ENCODE measurements around the gene UPF1.
"Not testable (repeated sequence)": the region's sequence is repeated elsewhere in the genome, so short reads cannot be mapped to it uniquely, and the experiment has no call there.

Gene UPF1

DNA sequence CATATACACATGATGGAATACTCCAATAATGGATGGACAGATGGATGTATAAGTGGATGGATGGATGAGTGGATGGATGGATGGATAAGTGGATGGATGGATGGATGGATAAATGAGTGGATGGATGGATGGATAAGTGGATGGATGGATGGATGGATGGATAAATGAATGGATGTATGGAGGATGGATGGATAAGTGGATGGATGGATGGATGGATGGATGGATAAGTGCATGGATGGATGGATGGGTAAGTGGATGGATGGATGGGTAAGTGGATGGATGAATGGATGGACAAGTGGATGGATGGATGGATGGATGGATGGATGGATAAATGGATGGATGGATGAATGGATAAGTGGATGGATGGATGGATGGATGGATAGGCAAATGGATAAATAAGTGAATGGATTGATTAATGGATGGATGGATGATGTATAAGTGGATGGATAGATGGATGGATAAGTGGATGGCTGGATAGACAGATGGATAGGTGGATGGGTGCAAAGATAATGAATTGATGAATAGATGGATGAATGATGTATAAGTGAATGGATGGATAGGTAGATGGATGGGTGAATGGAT is 32.3 kb upstream of the UPF1 start:
- no peak for DNase-seq

GRCh38 chr19:18800079-18800478 is 31.7 kb upstream of the UPF1 start:
- DNase-seq = no peak

DNA sequence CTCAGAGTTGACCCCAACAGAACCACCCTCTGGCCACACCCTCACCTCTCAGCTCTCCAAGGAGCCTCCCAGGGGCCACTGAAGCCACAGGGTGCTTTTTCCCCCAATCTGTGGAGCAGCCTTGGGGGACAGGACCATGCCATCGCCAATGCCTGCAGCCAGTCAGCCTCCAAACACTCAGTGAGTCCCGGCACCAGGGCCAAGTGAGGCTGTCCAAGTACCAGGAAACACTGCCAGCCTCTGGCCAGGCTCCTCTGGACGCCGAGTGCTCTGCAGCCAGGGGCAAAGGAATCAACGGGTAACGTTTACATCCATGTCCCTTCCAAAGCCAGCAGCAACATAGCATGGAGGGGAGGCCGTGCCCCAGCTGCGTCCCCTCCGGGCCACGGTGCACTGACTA is 31.1 kb upstream of the UPF1 start:
- no peak for DNase-seq

DNA sequence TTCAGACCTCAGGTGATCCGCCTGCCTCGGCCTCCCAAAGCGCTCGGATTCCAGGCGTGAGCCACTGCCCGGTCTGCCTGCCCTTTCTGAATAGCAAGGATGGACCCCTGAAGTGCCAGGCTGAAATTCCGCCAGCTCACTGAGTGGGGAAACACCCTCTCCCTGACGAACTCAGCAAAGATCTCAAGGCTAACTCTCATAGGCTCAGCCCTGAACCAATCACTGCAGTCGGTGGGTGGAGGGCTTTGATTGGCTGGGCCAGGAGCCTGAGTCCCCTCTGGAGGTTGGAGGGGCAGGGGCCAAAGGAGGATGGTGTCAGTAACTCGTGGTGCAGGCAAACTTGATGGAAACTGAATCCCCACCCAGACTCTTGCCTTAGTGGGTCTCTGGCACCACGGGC is 29.4 kb upstream of the UPF1 start:
- DNase-seq = no peak

DNA sequence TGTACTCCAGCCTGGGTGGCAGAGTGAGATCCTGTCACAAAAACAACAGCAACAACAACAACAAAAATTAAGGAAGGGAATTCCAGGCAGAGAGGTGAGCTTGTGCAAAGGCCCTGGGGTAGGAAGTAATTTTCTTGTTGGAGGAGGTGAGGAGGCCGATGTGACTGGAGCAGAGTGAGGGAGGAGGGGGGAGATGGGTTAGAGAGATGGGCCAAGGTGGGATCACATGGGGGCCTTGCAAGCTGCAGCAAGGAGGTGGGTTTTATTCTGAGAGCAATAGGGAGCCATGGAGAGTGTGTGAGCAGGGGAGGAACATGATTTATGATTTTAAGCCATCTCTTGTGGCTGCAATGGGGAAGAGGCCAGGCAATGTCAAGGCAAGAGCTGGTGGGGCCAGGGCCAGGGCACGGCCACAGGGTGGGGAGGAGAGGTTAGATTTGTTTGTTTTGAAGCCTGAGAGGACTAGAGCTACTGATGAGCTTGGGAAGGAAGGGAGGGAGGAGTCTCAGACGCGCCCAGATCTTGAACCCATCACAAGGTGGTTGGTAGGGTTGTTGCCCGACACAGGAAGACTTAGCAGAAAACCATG is 28.1 kb upstream of the UPF1 start:
- DNase-seq = no peak

DNA sequence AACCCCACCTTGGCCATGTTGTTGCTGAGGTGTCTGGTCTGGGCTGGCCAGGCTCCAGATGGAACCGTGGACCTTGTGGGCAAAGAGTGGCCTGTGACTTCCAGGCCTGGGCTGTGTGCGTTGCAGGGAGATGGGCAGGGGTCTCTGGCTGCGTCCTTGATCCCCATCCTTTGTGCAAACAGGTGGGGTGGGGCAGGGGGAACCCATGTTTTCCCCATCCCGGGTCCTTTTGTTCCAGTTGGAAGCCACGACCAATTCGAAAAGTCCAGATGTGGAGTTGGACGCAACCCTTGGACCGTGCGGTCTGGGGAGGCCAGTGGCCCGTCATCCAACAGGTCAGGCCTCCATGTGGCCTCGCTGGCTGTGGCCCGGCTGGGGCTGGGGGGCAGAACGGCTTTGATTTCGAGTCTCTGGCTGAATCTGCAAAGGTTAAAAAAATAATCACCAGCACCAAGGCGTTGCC is 27.6 kb upstream of the UPF1 start:
- no peak for DNase-seq

GRCh38 chr19:18804643-18805042 is 27.1 kb upstream of the UPF1 start:
- DNase-seq = no peak

GRCh38 chr19:18807861-18808331 is 23.9 kb upstream of the UPF1 start:
- DNase-seq = no peak

DNA sequence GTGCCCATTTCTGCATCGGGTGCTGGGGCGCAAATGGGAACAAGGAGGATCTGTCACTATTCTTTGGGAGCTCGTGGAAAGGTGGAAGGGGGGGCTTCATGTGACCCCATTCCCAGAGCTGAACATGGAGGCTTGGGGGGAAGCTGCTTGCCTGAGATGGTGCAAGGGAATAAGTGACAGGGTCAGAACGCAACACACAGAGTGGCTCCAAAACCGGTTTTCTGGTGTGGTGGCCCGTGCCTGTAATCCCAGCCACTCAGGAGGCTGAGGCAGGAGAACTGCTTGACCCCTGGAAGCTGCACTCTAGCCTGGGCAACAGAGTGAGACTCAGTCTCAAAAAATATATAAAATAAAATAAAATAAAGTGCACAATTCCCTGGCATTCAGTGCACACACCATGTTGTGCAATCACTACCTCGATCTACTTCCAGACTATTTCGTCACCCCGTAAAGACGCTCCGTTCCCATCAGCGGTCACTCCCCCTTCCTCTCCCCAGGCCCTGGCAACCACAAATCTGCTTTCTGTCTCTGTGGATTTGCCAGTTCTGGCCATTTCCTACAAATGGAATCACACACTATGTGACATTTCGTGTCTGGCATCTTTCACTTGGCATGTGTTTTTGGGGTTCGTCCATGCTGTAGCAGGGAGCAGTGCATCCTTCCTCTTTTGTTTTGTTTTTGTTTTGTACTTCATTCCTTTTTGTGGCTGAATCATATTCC is 22.4 kb upstream of the UPF1 start:
- no peak for DNase-seq

- not testable (repeated sequence) for DNase-seq
Observed at GRCh38 chr19:18811638-18812037, 20.1 kb upstream of the UPF1 start.

DNA sequence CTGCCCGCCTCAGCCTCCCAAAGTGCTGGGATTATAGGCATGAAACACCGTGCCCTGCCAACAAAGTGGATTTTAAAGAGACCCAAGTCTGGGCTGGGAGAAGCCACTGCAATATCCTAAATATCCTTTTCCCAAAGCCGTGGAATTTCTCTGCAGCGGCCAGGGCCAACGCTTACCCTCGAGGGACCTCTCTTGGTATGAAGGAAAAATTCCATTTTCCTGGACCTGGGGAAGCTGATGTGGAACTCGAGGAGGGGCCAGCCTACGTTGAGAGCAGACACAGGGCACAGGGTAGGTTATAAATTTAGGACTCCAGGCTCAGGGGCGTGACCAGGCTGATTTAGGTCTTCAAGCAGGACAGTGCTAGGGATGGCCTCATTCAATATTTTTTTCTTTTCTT is 17.7 kb upstream of the UPF1 start:
- DNase-seq = no peak

- no peak for DNase-seq
Observed at GRCh38 chr19:18815673-18816072, 16.1 kb upstream of the UPF1 start.

- DNase-seq = not testable (repeated sequence)
Observed at GRCh38 chr19:18816645-18817044, 15.1 kb upstream of the UPF1 start.

GRCh38 chr19:18817574-18817973 is 14.2 kb upstream of the UPF1 start:
- no peak for DNase-seq

GRCh38 chr19:18828786-18829185 is 3.0 kb upstream of the UPF1 start:
- no peak for DNase-seq

- no peak for DNase-seq
Observed at GRCh38 chr19:18830488-18830887, 1.3 kb upstream of the UPF1 start.

DNA sequence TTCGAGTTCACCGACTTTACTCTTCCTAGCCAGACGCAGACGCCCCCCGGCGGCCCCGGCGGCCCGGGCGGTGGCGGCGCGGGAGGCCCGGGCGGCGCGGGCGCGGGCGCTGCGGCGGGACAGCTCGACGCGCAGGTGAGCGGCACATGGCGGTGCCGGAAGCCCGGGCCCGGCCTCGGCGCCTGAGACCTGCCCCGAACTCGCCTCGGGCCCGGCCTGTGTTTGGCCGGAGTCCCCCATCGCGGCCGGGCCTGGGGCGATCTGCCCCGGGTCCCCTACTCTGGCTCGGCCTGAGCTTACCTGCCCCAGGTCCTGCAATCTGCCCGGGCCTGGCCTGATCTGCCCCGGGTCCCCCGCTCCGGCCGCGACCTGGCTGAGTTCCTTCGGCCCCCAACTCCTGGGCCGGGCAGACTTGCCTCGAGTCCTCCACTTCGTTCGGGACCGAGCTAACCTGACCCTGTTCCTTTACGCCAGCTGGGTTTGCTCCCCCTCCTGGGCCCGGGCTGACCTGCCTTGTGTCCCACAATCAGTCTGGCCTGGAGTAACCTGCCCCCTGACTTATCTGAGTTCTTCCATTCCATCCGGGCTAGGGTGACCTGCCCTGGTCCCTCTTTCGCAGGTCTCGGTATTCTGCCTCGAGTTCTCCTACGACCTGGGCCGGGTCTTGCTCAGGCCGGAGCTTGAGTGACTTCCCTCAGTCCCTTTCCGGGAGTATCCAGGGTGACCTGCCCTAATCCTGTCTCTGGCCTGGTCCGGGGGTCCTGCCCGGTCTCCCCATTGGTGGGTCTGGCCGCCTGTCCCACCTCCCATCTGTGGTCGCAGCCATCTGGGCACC is 764 bp downstream of the UPF1 start:
- peak in 1 of 4 experiments; percentile 46 for DNase-seq

- no peak for DNase-seq
Observed at GRCh38 chr19:18833141-18833476, 1.4 kb downstream of the UPF1 start.

DNA sequence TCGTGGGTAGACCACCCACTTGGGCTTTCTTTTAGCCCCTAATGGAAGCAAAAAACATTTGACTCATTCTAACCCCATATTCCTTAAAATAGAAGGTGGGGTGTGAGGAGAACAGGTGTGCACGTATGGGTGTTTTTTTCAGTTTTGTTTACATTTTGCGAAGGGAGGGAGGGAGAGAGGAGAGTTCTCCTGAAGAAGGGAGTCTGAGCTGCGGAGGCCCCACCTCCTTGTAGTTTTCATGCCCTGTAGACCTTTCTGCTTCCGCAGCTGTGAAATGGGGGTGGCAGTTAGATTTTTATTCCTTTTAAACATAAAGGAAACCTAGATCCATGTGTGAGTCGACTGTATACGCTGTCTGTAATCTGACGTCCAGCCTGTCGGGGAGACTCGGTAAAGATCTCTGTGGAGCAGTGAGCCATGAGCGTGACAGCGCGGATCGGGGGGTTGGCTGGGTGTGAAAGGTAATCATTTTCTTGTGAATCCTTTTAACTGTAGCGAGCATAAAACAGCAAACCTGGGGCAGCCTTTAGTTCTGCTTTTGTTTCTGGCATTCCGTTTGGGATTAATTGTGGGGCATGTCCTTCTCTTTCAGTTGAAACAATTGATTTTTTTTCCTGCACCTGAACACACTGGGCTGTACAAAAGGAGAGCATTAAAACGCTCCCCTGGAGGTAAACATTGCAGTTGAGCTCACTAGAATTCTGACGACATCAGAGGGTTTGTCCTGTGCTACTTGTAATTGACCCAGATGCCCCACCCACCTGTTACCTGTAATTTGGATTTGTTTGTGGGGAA is 2.3 kb downstream of the UPF1 start:
- DNase-seq = no peak

DNA sequence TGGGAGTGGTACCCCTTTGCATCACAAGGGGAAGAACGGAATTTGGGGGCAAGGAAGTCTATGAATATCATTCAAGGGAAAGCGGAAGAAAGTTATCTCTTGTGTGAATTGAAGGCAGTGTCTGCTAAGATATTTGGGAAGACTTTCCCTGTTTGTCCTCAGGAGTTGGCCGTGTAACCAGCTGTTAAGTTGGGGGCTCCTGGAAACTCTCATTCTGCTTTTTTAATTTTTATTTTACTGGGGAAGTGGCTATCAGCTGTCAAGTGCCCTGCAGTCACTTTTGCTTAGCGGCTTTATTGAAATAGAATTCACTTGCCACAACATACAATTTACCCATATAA is 2.9 kb downstream of the UPF1 start:
- DNase-seq = no peak

GRCh38 chr19:18839465-18840287 is 7.9 kb downstream of the UPF1 start:
- DNase-seq = no peak
